HEK293 (cell line): ENCODE measurements around the gene RSPH9.

Source experiments
- CTCF ChIP-seq: fragments of 450-650 bp; formaldehyde crosslinking; IDR thresholded peaks from 2 replicates; pipeline ENCODE4 v1.5.1; 2016; ENCODE audit warnings: missing biosample characterization, missing genetic modification characterization
- HOXA7 ChIP-seq: sonication (generic); formaldehyde crosslinking; IDR thresholded peaks from 2 replicates; pipeline ENCODE4 v1.8.1; 2022; ENCODE audit warnings: missing genetic modification reagents, borderline replicate concordance
- PBX3 ChIP-seq: sonication (generic); formaldehyde crosslinking; IDR thresholded peaks from 2 replicates; pipeline ENCODE4 v1.8.1; 2022; ENCODE audit warnings: mild to moderate bottlenecking, moderate library complexity, missing genetic modification reagents
- PRDM10 ChIP-seq: fragments of 450-650 bp; formaldehyde crosslinking; IDR thresholded peaks from 2 replicates; pipeline ENCODE4 v1.5.1; 2016; ENCODE audit warnings: missing biosample characterization, missing genetic modification characterization
- RBAK ChIP-seq: fragments of 450-650 bp; formaldehyde crosslinking; IDR thresholded peaks from 2 replicates; pipeline ENCODE4 v1.5.1; 2016; ENCODE audit warnings: missing biosample characterization, missing genetic modification characterization
- ZFP3 ChIP-seq: fragments of 450-650 bp; formaldehyde crosslinking; IDR thresholded peaks from 2 replicates; pipeline ENCODE4 v1.5.1; 2016; ENCODE audit warnings: low read depth, missing biosample characterization, missing genetic modification characterization
- ZNF274 ChIP-seq, 2 experiments: fragments of 200-500 bp in 1 of 2; fragments of 450-650 bp in 1 of 2; sonication (Bioruptor generic) in 1 of 2; formaldehyde crosslinking in 1 of 2; IDR thresholded peaks; 2 replicates each; pipeline versions ENCODE4 v1.5.1 to v1.6.1; 2014 to 2016; ENCODE audit warnings: borderline replicate concordance in 1 of 2, inconsistent platforms in 1 of 2, low read length in 1 of 2, missing biosample characterization in 1 of 2, missing genetic modification characterization in 1 of 2
- ZNF362 ChIP-seq: fragments of 450-650 bp; formaldehyde crosslinking; IDR thresholded peaks from 2 replicates; pipeline ENCODE4 v1.5.1; 2016; ENCODE audit warnings: missing biosample characterization, missing genetic modification characterization
- ZNF529 ChIP-seq: fragments of 450-650 bp; formaldehyde crosslinking; IDR thresholded peaks from 2 replicates; pipeline ENCODE4 v1.5.1; 2017; ENCODE audit warnings: missing genetic modification characterization, missing biosample characterization; ENCODE audit not compliant: insufficient replicate concordance
- ZNF629 ChIP-seq: fragments of 450-650 bp; formaldehyde crosslinking; IDR thresholded peaks from 2 replicates; pipeline ENCODE4 v1.5.1; 2017; ENCODE audit warnings: missing biosample characterization, missing genetic modification characterization

GRCh38 chr6:43669050-43669921 lies 24.4 kb downstream of the RSPH9 start:
- no peak for TF ChIP-seq ZNF629 (tag by site-specific recombination)
- TF ChIP-seq CTCF (tag by site-specific recombination), result no peak
- TF ChIP-seq HOXA7 (CRISPR knock-in tag), result no peak
- TF ChIP-seq PBX3 (CRISPR knock-in tag), result no peak
- TF ChIP-seq RBAK (tag by site-specific recombination), result no peak
- no peak for TF ChIP-seq ZNF529
- TF ChIP-seq ZNF274 (IDR thresholded peaks at IDR 0.05; ENCODE audit: low read length), result no peak
- no peak for TF ChIP-seq ZNF274 (tag by site-specific recombination; IDR thresholded peaks at IDR 0.05; ENCODE audit: borderline replicate concordance)
- no peak for TF ChIP-seq ZFP3 (tag by site-specific recombination)
- TF ChIP-seq ZNF362 (tag by site-specific recombination), result no peak
- no peak for TF ChIP-seq PRDM10 (tag by site-specific recombination)
